ENCODE data around the gene TRAF3IP3. TPM values are rescaled to one million over a fixed set of nuclear protein-coding genes. Genes with fewer than 3 reads are reported as not detected.

Gene TRAF3IP3
- total and polyA plus RNA-seq, 5 donors from 2014 or later: 450 to 594 (median 496) TPM

DNA sequence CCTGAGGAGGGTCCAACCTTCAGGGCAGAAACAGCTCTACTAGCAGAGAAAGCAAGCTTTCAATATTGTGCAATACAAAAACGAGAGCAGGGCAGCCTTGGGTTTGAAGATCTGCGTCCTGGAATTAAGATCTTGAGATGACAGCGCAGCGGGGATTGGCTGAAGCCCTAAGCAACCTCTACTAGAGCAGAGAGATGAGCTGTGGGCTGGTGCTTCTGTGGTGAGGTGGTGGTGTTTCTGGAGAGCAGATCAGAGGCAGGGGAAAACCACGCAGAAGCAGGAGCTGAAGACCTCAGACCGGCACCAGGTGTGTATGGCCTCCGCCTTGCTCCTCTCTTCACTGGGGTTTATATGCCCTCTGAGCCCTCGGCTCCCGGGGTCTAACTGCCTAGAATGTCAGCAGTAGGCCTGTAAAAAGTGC is 12.5 kb downstream of the TRAF3IP3 start:
- no peaks in the 10 kb centered on the region for H3K27me3 Mint-ChIP-seq
- Histone ChIP-seq H3K27me3 (ENCODE audit: control insufficient read depth, insufficient read depth, low read length) (no peaks in the 10 kb centered on the region), H3K4me3 (ENCODE audit: low read depth, low read length) (peak overlapping the region; percentile 91), H3K9me3 (ENCODE audit: control insufficient read depth in 2 of 2, low read length in 2 of 2) (no peaks in the 10 kb centered on the region), H3K4me1 (ENCODE audit: control insufficient read depth, insufficient read depth, low read length, poor library complexity, severe bottlenecking) (peaks cover 95% of the 10 kb centered on the region), H3K27ac (ENCODE audit: insufficient read depth, low read length, poor library complexity, severe bottlenecking) (peak overlapping the region; percentile 80), H3K36me3 (ENCODE audit: control insufficient read depth, insufficient read depth, low read length) (peaks cover 53% of the 10 kb centered on the region)
- peak; percentile 67 to 96 (median 80) for DNase-seq
- peaks cover 11 to 50% (median 32%) of the 10 kb centered on the region in 4 donors for H3K4me1 Mint-ChIP-seq
- H3K36me3 Mint-ChIP-seq: peaks cover 43% of the 10 kb centered on the region
- H3K4me3 Mint-ChIP-seq: no peak overlapping the region
- peak; percentile 79 to 81 for ATAC-seq (ENCODE audit: low read depth in 2 of 2)
- H3K9me3 Mint-ChIP-seq: no peaks in the 10 kb centered on the region
- H3K27ac Mint-ChIP-seq: no peak overlapping the region

- Histone ChIP-seq H3K27ac (ENCODE audit: insufficient read depth, low read length, poor library complexity, severe bottlenecking) (peak overlapping the region; percentile 80), H3K4me3 (ENCODE audit: low read depth, low read length) (peak overlapping the region; percentile 91), H3K27me3 (ENCODE audit: control insufficient read depth, insufficient read depth, low read length) (no peaks in the 10 kb centered on the region), H3K36me3 (ENCODE audit: control insufficient read depth, insufficient read depth, low read length) (peaks cover 53% of the 10 kb centered on the region), H3K4me1 (ENCODE audit: control insufficient read depth, insufficient read depth, low read length, poor library complexity, severe bottlenecking) (peaks cover 95% of the 10 kb centered on the region), H3K9me3 (ENCODE audit: control insufficient read depth in 2 of 2, low read length in 2 of 2) (no peaks in the 10 kb centered on the region)
- Mint-ChIP-seq H3K36me3 (peaks cover 39% of the 10 kb centered on the region), H3K9me3 (no peaks in the 10 kb centered on the region), H3K27ac (no peak overlapping the region), H3K4me3 (no peak overlapping the region), H3K27me3 (no peaks in the 10 kb centered on the region), H3K4me1 (peaks cover 12 to 42% (median 30%) of the 10 kb centered on the region in 4 donors)
- ATAC-seq (ENCODE audit: low read depth in 2 of 2) (peak; percentile 84 to 85), DNase-seq (peak; percentile 51 to 95 (median 80))
Observed at GRCh38 chr1:209769171-209769904, 13.5 kb downstream of the TRAF3IP3 start.

- Mint-ChIP-seq H3K9me3 (no peaks in the 10 kb centered on the region), H3K36me3 (peaks cover 43% of the 10 kb centered on the region), H3K27me3 (no peaks in the 10 kb centered on the region), H3K4me1 (peaks cover 17 to 39% (median 35%) of the 10 kb centered on the region in 4 donors), H3K4me3 (no peak overlapping the region), H3K27ac (no peak overlapping the region)
- no peak for ATAC-seq (ENCODE audit: low read depth in 2 of 2)
- Histone ChIP-seq H3K27ac (ENCODE audit: insufficient read depth, low read length, poor library complexity, severe bottlenecking) (peak overlapping the region; percentile 80), H3K4me3 (ENCODE audit: low read depth, low read length) (peak overlapping the region; percentile 91), H3K36me3 (ENCODE audit: control insufficient read depth, insufficient read depth, low read length) (peaks cover 53% of the 10 kb centered on the region), H3K27me3 (ENCODE audit: control insufficient read depth, insufficient read depth, low read length) (no peaks in the 10 kb centered on the region), H3K9me3 (ENCODE audit: control insufficient read depth in 2 of 2, low read length in 2 of 2) (no peaks in the 10 kb centered on the region), H3K4me1 (ENCODE audit: control insufficient read depth, insufficient read depth, low read length, poor library complexity, severe bottlenecking) (peaks cover 95% of the 10 kb centered on the region)
- DNase-seq: peak in 1 of 3 donors; percentile 33
Observed at GRCh38 chr1:209769971-209770370, 14.1 kb downstream of the TRAF3IP3 start.

DNA sequence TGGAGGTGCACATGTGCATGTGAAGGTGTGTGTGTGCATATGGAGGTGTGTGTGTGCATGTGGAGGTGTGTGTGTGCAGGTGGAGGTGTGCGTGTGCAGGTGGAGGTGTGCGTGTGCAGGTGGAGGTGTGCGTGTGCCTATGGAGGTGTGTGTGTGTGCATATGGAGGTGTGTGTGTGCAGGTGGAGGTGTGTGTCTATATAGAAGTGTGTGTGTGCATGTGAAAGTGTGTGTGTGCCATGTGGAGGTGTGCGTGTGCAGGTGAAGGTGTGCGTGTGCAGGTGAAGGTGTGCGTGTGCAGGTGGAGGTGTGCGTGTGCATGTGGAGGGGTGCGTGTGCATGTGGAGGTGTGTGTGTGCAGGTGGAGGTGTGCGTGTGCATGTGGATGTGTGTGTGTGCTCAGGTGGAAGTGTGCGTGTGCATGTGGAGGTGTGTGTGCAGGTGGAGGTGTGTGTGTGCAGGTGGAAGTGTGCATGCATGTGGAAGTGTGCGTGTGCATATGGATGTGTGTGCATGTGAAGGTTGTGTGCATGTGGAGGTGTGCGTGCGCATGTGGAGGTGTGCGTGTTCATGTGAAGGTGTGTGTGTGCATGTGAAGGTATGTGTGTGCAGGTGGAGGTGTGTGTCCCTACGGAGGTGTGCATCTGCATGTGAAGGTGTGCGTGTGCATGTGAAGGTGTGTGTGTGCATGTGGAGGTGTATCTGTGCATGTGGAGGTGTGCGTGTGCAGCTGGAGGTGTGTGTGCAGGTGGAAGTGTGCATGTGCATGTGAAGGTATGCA is 15.0 kb downstream of the TRAF3IP3 start:
- H3K27ac Mint-ChIP-seq: no peak overlapping the region
- peaks cover 14 to 37% (median 32%) of the 10 kb centered on the region in 4 donors for H3K4me1 Mint-ChIP-seq
- no peak overlapping the region for H3K27ac ChIP-seq (ENCODE audit: insufficient read depth, low read length, poor library complexity, severe bottlenecking)
- no peaks in the 10 kb centered on the region for H3K27me3 Mint-ChIP-seq
- ATAC-seq (ENCODE audit: low read depth in 2 of 2): no peak
- no peak overlapping the region for H3K4me3 Mint-ChIP-seq
- no peaks in the 10 kb centered on the region for H3K27me3 ChIP-seq (ENCODE audit: control insufficient read depth, insufficient read depth, low read length)
- H3K4me1 ChIP-seq (ENCODE audit: control insufficient read depth, insufficient read depth, low read length, poor library complexity, severe bottlenecking): peaks cover 96% of the 10 kb centered on the region
- DNase-seq: no peak
- peaks cover 53% of the 10 kb centered on the region for H3K36me3 ChIP-seq (ENCODE audit: control insufficient read depth, insufficient read depth, low read length)
- H3K9me3 Mint-ChIP-seq: no peaks in the 10 kb centered on the region
- H3K36me3 Mint-ChIP-seq: peaks cover 47% of the 10 kb centered on the region
- H3K9me3 ChIP-seq (ENCODE audit: control insufficient read depth in 2 of 2, low read length in 2 of 2): no peaks in the 10 kb centered on the region
- H3K4me3 ChIP-seq (ENCODE audit: low read depth, low read length): peak overlapping the region; percentile 91

DNA sequence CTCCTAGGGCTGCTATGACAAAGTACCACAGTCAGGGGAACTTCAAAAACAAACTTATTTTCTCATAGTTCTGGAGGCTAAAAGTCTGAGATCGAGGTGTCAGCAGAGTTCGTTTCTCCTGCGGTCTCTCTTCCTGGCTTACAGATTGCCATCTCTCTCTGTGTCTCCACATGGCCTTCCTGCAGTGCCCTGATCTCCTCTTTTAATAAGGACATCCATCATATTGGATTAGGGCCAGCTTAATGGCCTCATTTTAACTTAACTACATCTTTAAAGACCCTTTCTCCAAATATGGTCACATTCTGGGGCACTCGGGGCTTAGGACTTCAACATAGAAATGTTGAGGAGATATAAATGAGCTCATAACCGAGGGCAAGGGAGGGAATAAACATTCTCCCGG is 16.3 kb downstream of the TRAF3IP3 start:
- no peaks in the 10 kb centered on the region for H3K27me3 Mint-ChIP-seq
- H3K27me3 ChIP-seq (ENCODE audit: control insufficient read depth, insufficient read depth, low read length): no peaks in the 10 kb centered on the region
- ATAC-seq (ENCODE audit: low read depth in 2 of 2): no peak
- no peak overlapping the region for H3K27ac Mint-ChIP-seq
- no peaks in the 10 kb centered on the region for H3K9me3 Mint-ChIP-seq
- H3K36me3 Mint-ChIP-seq: peaks cover 46% of the 10 kb centered on the region
- no peaks in the 10 kb centered on the region for H3K9me3 ChIP-seq (ENCODE audit: control insufficient read depth in 2 of 2, low read length in 2 of 2)
- peaks cover 13 to 26% (median 24%) of the 10 kb centered on the region in 4 donors for H3K4me1 Mint-ChIP-seq
- peak overlapping the region; percentile 57 for H3K27ac ChIP-seq (ENCODE audit: insufficient read depth, low read length, poor library complexity, severe bottlenecking)
- peaks cover 84% of the 10 kb centered on the region for H3K4me1 ChIP-seq (ENCODE audit: control insufficient read depth, insufficient read depth, low read length, poor library complexity, severe bottlenecking)
- DNase-seq: peak in 1 of 3 donors; percentile 45
- H3K4me3 ChIP-seq (ENCODE audit: low read depth, low read length): peak overlapping the region; percentile 91
- H3K4me3 Mint-ChIP-seq: no peak overlapping the region
- H3K36me3 ChIP-seq (ENCODE audit: control insufficient read depth, insufficient read depth, low read length): peaks cover 54% of the 10 kb centered on the region

GRCh38 chr1:209774592-209774991 is 18.7 kb downstream of the TRAF3IP3 start:
- peaks cover 20 to 31% (median 28%) of the 10 kb centered on the region in 4 donors for H3K4me1 Mint-ChIP-seq
- Histone ChIP-seq H3K4me3 (ENCODE audit: low read depth, low read length) (peak overlapping the region; percentile 46), H3K27me3 (ENCODE audit: control insufficient read depth, insufficient read depth, low read length) (no peaks in the 10 kb centered on the region), H3K27ac (ENCODE audit: insufficient read depth, low read length, poor library complexity, severe bottlenecking) (peak overlapping the region; percentile 57), H3K9me3 (ENCODE audit: control insufficient read depth in 2 of 2, low read length in 2 of 2) (no peaks in the 10 kb centered on the region), H3K4me1 (ENCODE audit: control insufficient read depth, insufficient read depth, low read length, poor library complexity, severe bottlenecking) (peaks cover 64% of the 10 kb centered on the region), H3K36me3 (ENCODE audit: control insufficient read depth, insufficient read depth, low read length) (peaks cover 75% of the 10 kb centered on the region)
- ATAC-seq (ENCODE audit: low read depth in 2 of 2) (no peak), DNase-seq (no peak)
- H3K27ac Mint-ChIP-seq: peak overlapping the region; percentile 43 to 83 (median 76)
- peak overlapping the region in 3 of 4 donors; percentile 20 to 48 (median 37) for H3K4me3 Mint-ChIP-seq
- no peaks in the 10 kb centered on the region for H3K27me3 Mint-ChIP-seq
- H3K9me3 Mint-ChIP-seq: no peaks in the 10 kb centered on the region
- peaks cover 51% of the 10 kb centered on the region for H3K36me3 Mint-ChIP-seq

DNA sequence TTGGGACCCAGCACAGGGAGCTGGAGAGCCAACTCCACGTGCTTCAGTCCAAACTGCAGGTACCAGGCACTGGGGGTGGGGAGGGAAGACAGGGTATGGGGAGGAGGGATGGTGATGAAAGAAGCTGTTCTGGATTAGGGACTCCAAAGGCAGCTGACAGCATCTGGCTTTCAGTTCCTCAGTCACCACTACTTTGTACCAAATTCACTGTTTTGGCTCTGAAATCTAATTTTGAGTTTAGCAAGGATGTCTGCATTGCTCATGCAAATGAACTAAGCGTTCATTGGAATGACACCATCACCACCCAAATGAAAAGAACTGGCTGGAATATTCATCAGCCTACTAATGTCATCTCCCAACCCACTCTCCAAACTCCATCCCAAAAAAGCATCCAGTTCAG is 19.8 kb downstream of the TRAF3IP3 start:
- no peak overlapping the region for H3K27ac ChIP-seq (ENCODE audit: insufficient read depth, low read length, poor library complexity, severe bottlenecking)
- no peaks in the 10 kb centered on the region for H3K9me3 ChIP-seq (ENCODE audit: control insufficient read depth in 2 of 2, low read length in 2 of 2)
- Mint-ChIP-seq H3K27me3 (no peaks in the 10 kb centered on the region), H3K27ac (peak overlapping the region in 2 of 3 donors; percentile 10 to 21), H3K4me3 (peak overlapping the region in 1 of 4 donors; percentile 40), H3K4me1 (peaks cover 23 to 37% (median 33%) of the 10 kb centered on the region in 4 donors), H3K9me3 (no peaks in the 10 kb centered on the region), H3K36me3 (peaks cover 53% of the 10 kb centered on the region)
- H3K4me1 ChIP-seq (ENCODE audit: control insufficient read depth, insufficient read depth, low read length, poor library complexity, severe bottlenecking): peaks cover 55% of the 10 kb centered on the region
- no peak for DNase-seq
- no peak overlapping the region for H3K4me3 ChIP-seq (ENCODE audit: low read depth, low read length)
- peaks cover 84% of the 10 kb centered on the region for H3K36me3 ChIP-seq (ENCODE audit: control insufficient read depth, insufficient read depth, low read length)
- H3K27me3 ChIP-seq (ENCODE audit: control insufficient read depth, insufficient read depth, low read length): no peaks in the 10 kb centered on the region
- ATAC-seq (ENCODE audit: low read depth in 2 of 2): no peak
